ENCODE measurements around the gene GBP6.

The GBP6 gene, protein sequence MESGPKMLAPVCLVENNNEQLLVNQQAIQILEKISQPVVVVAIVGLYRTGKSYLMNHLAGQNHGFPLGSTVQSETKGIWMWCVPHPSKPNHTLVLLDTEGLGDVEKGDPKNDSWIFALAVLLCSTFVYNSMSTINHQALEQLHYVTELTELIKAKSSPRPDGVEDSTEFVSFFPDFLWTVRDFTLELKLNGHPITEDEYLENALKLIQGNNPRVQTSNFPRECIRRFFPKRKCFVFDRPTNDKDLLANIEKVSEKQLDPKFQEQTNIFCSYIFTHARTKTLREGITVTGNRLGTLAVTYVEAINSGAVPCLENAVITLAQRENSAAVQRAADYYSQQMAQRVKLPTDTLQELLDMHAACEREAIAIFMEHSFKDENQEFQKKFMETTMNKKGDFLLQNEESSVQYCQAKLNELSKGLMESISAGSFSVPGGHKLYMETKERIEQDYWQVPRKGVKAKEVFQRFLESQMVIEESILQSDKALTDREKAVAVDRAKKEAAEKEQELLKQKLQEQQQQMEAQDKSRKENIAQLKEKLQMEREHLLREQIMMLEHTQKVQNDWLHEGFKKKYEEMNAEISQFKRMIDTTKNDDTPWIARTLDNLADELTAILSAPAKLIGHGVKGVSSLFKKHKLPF

DNA sequence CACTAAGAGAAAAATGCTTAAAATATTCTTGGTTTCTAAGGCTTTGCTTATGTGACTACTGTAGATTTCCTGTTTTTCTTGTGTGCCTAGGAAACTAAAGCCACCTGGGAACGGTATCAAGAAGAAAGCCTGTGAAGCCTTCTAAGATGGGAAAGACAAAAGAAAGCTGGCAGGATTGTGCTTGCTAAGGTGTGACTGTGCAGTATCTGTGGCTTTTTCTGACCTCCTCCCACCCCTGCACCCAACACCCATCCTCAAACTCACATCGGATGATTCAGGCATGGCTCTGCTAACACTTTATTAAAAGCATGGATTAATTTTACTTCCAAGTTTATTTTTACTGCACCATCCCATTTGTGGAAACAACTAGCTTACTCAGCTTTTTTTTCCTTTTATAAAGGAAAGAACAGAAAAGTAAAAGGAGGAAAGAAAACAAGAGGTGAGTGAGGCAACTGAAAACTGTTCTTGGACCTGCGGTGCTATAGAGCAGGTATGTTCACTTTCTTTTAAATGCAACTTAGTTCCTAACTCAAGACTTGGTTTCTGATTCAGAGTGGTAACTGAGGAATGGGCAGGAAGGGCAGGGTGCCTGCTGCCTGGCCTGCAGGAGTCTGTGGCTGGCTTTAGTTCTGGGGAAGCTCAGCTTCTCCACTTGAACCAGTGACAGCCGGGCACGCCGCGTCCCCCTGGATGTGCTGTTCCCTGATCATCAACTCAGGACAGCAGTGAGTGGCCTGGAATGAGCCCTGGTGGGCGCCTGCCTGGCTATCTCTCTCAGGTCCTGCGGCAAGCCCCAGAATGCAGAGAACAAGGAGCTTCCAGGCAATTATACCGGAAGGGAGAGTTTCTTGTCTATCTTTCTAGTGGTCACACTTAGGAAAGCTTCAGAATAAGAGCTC lies at the start of gene GBP6:
TSS of gene GBP6 (plus strand) at position 422 of the 899 bp plus-strand sequence. CDS start 4,493 bp downstream, outside the sequence.
- no peaks in the 10 kb centered on the region for H3K27me3 ChIP-seq (ENCODE audit: low read length)
- no peak within 1 kb of the TSS for H3K4me3 ChIP-seq (ENCODE audit: insufficient read depth, low read length, poor library complexity, severe bottlenecking)
- H4K20me1 ChIP-seq (ENCODE audit: low read depth, low read length) = no peaks in the 10 kb centered on the region
- H3K9me2 ChIP-seq (replicated peaks; ENCODE audit: insufficient read depth, low read length) = no peaks in the 10 kb centered on the region
- no peak within 1 kb of the TSS for H3K4me2 ChIP-seq (ENCODE audit: low read depth, low read length, poor library complexity, severe bottlenecking)
- no peaks in the 10 kb centered on the region for H3K79me2 ChIP-seq (ENCODE audit: insufficient read depth, low read length)
- H2AFZ ChIP-seq (ENCODE audit: low read depth, low read length, severe bottlenecking) = no peak within 1 kb of the TSS
- H3K9me3 ChIP-seq (ENCODE audit: insufficient read depth, low read length) = no peaks in the 10 kb centered on the region
- H3K36me3 ChIP-seq (ENCODE audit: low read length) = no peaks in the 10 kb centered on the region
- H3F3A ChIP-seq (ENCODE audit: insufficient read depth) = no peaks in the 10 kb centered on the region
- no peak within 1 kb of the TSS for H3K9ac ChIP-seq (ENCODE audit: low read length)
- TF ChIP-seq EZH2phosphoT487 (conservative IDR thresholded peaks at IDR 0.05; ENCODE audit: low read length) = no peak
- TF ChIP-seq, protein P1, sequence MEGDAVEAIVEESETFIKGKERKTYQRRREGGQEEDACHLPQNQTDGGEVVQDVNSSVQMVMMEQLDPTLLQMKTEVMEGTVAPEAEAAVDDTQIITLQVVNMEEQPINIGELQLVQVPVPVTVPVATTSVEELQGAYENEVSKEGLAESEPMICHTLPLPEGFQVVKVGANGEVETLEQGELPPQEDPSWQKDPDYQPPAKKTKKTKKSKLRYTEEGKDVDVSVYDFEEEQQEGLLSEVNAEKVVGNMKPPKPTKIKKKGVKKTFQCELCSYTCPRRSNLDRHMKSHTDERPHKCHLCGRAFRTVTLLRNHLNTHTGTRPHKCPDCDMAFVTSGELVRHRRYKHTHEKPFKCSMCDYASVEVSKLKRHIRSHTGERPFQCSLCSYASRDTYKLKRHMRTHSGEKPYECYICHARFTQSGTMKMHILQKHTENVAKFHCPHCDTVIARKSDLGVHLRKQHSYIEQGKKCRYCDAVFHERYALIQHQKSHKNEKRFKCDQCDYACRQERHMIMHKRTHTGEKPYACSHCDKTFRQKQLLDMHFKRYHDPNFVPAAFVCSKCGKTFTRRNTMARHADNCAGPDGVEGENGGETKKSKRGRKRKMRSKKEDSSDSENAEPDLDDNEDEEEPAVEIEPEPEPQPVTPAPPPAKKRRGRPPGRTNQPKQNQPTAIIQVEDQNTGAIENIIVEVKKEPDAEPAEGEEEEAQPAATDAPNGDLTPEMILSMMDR (IDR thresholded peaks at IDR 0.05; ENCODE audit: insufficient read depth, low read length, poor library complexity, severe bottlenecking) = no peak
- no peak within 1 kb of the TSS for H3K27ac ChIP-seq (ENCODE audit: low read depth, low read length)

DNA sequence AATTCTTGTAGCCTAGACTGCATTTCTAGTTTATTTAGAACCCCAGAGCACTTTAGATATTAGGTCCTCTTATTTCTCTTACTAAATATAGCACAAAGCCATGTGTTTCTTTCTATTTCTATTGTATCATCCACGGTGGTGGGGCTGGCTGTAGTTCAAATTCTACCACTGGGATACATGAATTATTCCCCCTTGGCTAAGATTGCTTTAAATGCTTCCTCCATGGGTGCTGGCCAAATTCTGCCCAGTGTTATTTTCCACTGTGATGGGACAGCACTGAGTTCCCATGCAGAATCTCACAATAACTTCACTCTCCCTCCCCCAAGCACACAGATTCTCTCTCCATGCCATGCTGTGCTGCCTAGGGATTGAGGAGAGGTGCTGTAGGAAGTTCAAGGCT lies 41.5 kb upstream of the GBP6 start:
- Histone ChIP-seq H3K9ac (ENCODE audit: low read length) (no peak overlapping the region), H3K9me2 (replicated peaks; ENCODE audit: insufficient read depth, low read length) (no peaks in the 10 kb centered on the region), H3F3A (ENCODE audit: insufficient read depth) (no peaks in the 10 kb centered on the region), H3K4me3 (ENCODE audit: insufficient read depth, low read length, poor library complexity, severe bottlenecking) (no peak overlapping the region), H3K27ac (ENCODE audit: low read depth, low read length) (no peak overlapping the region), H4K20me1 (ENCODE audit: low read depth, low read length) (no peaks in the 10 kb centered on the region), H3K9me3 (ENCODE audit: insufficient read depth, low read length) (no peaks in the 10 kb centered on the region), H2AFZ (ENCODE audit: low read depth, low read length, severe bottlenecking) (no peak overlapping the region), H3K27me3 (ENCODE audit: low read length) (no peaks in the 10 kb centered on the region), H3K4me2 (ENCODE audit: low read depth, low read length, poor library complexity, severe bottlenecking) (no peak overlapping the region), H3K36me3 (ENCODE audit: low read length) (no peaks in the 10 kb centered on the region), H3K79me2 (ENCODE audit: insufficient read depth, low read length) (no peaks in the 10 kb centered on the region)
- TF ChIP-seq, protein P1 (IDR thresholded peaks at IDR 0.05; ENCODE audit: insufficient read depth, low read length, poor library complexity, severe bottlenecking) = no peak
- no peak for TF ChIP-seq EZH2phosphoT487 (conservative IDR thresholded peaks at IDR 0.05; ENCODE audit: low read length)

DNA sequence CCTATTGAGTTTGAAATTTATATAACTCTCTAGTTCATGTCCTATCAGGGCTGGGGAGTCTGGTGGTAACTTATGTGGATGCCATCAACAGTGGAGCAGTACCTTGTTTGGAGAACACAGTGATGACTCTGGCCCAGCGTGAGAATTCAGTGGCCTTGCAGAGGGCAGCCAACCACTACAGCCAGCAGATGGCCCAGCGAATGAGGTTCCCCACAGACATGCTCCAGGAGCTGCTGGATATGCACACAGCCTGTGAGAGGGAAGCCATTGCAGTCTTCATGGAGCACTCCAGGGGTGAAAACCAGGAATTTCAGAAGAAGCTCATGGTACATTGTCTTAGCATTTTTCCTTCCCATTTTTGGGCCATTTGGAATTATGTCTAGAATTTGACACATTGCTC lies 32.0 kb upstream of the GBP6 start:
- H3F3A ChIP-seq (ENCODE audit: insufficient read depth) = no peaks in the 10 kb centered on the region
- H3K9me3 ChIP-seq (ENCODE audit: insufficient read depth, low read length) = no peaks in the 10 kb centered on the region
- no peak overlapping the region for H3K9ac ChIP-seq (ENCODE audit: low read length)
- H3K27ac ChIP-seq (ENCODE audit: low read depth, low read length) = no peak overlapping the region
- H3K36me3 ChIP-seq (ENCODE audit: low read length) = no peaks in the 10 kb centered on the region
- no peak for TF ChIP-seq EZH2phosphoT487 (conservative IDR thresholded peaks at IDR 0.05; ENCODE audit: low read length)
- TF ChIP-seq, protein P1 (IDR thresholded peaks at IDR 0.05; ENCODE audit: insufficient read depth, low read length, poor library complexity, severe bottlenecking) = no peak
- H3K9me2 ChIP-seq (replicated peaks; ENCODE audit: insufficient read depth, low read length) = no peaks in the 10 kb centered on the region
- no peaks in the 10 kb centered on the region for H4K20me1 ChIP-seq (ENCODE audit: low read depth, low read length)
- H3K79me2 ChIP-seq (ENCODE audit: insufficient read depth, low read length) = no peaks in the 10 kb centered on the region
- H3K4me2 ChIP-seq (ENCODE audit: low read depth, low read length, poor library complexity, severe bottlenecking) = no peak overlapping the region
- no peak overlapping the region for H2AFZ ChIP-seq (ENCODE audit: low read depth, low read length, severe bottlenecking)
- H3K4me3 ChIP-seq (ENCODE audit: insufficient read depth, low read length, poor library complexity, severe bottlenecking) = no peak overlapping the region
- H3K27me3 ChIP-seq (ENCODE audit: low read length) = no peaks in the 10 kb centered on the region

All from SU-DHL-6 (cell line).